ENCODE results near the gene RUFY1.
"Not testable (repeated sequence)": the region's sequence is repeated elsewhere in the genome, so short reads cannot be mapped to it uniquely, and the experiment has no call there.

Gene RUFY1

DNA sequence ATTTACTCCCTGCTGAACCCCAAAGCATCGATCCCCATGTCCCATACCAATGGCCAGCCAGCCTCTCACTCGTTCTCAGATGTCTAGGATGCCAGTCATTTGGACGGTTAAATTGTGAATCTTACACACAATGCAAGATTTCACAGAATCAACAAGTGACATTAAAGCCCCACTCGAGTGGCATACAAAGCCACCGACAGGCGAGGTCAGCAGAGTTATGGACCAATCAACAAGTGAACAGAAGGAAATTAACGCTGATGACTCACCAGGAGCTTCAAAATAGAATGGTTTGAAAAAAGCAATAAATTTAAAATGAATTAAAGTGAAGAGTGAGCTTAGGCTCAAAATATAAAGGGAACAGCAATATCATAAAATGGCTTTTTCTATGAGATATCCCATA is 8.2 kb upstream of the RUFY1 start:
- ChIA-PET POLR2A (ENCODE audit: low non-redundant PET) (no interaction called here), CTCF (interaction anchor here (1.4 kb wide), 1 partner anchor 46 kb away, joined by 3 read pairs; no protein-coding TSS in a partner anchor)
- TF ChIP-seq, protein P1, sequence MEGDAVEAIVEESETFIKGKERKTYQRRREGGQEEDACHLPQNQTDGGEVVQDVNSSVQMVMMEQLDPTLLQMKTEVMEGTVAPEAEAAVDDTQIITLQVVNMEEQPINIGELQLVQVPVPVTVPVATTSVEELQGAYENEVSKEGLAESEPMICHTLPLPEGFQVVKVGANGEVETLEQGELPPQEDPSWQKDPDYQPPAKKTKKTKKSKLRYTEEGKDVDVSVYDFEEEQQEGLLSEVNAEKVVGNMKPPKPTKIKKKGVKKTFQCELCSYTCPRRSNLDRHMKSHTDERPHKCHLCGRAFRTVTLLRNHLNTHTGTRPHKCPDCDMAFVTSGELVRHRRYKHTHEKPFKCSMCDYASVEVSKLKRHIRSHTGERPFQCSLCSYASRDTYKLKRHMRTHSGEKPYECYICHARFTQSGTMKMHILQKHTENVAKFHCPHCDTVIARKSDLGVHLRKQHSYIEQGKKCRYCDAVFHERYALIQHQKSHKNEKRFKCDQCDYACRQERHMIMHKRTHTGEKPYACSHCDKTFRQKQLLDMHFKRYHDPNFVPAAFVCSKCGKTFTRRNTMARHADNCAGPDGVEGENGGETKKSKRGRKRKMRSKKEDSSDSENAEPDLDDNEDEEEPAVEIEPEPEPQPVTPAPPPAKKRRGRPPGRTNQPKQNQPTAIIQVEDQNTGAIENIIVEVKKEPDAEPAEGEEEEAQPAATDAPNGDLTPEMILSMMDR (conservative IDR thresholded peaks at IDR 0.05; ENCODE audit: low read depth): no peak
- no peak for DNase-seq (ENCODE audit: low spot score)
- no peak overlapping the region for H3K27ac ChIP-seq

DNA sequence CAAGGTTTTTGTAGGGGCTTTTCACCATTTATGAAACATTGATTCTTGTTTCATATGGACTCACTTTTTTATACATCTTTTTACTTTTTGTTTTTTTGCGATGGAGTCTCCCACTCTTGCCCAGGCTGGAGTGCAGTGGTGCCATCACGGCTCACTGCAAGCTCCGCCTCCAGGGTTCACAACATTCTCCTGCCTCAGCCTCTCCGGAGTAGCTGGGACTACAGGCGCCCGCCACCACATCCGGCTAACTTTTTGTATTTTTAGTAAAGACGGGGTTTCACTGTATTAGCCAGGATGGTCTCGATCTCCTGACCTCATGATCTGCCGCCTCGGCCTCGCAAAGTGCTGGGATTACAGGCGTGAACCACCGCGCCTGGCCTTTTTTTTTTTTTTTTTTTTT is 7.1 kb upstream of the RUFY1 start:
- POLR2A ChIA-PET (ENCODE audit: low non-redundant PET); DNase-seq (ENCODE audit: low spot score); H3K27ac ChIP-seq: not testable (repeated sequence)
- CTCF ChIA-PET: interaction anchor here (0.6 to 1.4 kb wide), 3 partner anchors 47 to 470 kb away, joined by 3 to 8 read pairs (median 8); no protein-coding TSS in a partner anchor

DNA sequence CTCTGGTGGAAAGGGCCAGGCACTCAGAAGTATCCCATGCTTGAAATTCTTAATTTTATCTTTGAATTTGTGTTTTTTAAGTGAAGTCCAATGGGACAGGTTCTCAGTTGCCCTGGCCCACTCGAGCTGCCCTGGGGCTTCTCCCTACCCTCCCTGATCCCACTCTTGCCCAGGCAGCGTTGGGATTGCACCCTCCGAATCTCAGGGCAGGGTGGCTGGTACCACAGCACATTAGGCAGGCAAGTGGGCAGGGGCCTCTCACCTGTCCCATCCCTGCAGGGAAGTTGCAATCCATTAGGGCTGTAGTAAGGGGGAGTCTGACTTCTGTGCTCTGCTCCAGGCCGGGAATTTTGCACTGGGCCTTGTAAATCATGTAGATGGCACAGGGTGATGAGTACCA is 2.7 kb downstream of the RUFY1 start:
- no peak for DNase-seq (ENCODE audit: low spot score)
- ChIA-PET CTCF (no interaction called here), POLR2A (ENCODE audit: low non-redundant PET) (no interaction called here)
- TF ChIP-seq, protein P1 (conservative IDR thresholded peaks at IDR 0.05; ENCODE audit: low read depth): no peak
- peak overlapping the region; percentile 67 for H3K27ac ChIP-seq

DNA sequence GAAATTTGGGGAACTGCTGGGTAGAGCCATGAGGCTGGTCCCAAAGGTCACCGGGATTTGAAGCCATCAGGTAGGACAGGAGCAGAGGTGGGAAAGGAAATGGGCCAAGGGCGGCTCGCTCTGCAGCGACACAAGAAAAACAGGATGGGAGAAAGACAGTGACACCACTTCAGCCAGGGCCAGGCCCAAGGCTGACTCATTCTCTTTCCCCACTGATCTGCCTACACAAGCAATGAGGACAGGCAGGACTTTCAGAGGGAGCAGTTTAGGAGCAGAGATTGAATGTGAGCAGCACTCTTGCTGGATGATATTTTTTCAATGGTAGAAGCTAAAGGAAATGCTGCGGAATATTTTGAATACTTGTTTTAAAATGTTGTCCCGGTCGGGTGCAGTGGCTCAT is 3.5 kb downstream of the RUFY1 start:
- DNase-seq (ENCODE audit: low spot score): peak; percentile 59
- H3K27ac ChIP-seq: peak overlapping the region; percentile 67
- POLR2A ChIA-PET (ENCODE audit: low non-redundant PET): no interaction called here
- TF ChIP-seq, protein P1 (conservative IDR thresholded peaks at IDR 0.05; ENCODE audit: low read depth): no peak
- CTCF ChIA-PET: interaction anchor here (0.6 to 0.7 kb wide), 2 partner anchors 19 to 623 kb away, joined by 4 read pairs; no protein-coding TSS in a partner anchor

DNA sequence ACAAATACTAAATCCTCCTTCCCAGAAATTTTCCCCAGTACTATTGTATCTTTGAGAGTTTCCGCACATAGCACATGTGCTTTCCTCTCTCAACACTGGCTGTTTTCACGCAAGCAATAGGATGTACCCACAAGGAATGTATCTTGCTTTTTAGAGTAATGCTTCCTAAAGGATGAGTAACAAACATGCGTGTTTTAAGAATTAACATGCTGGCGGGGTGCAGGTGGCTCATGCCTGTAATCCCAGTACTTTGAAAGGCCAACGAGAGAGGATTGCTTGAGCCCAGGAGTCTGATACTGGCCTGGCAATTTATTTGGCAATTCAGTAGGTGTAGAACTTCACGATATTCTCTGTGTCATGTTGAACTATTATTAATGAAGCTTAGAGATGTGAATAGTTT is 4.6 kb downstream of the RUFY1 start:
- H3K27ac ChIP-seq: no peak overlapping the region
- TF ChIP-seq, protein P1 (conservative IDR thresholded peaks at IDR 0.05; ENCODE audit: low read depth): no peak
- POLR2A ChIA-PET (ENCODE audit: low non-redundant PET): interaction anchor here (0.6 kb wide), 1 partner anchor 61 kb away, joined by 4 read pairs; no protein-coding TSS in a partner anchor
- CTCF ChIA-PET: no interaction called here
- DNase-seq (ENCODE audit: low spot score): no peak

DNA sequence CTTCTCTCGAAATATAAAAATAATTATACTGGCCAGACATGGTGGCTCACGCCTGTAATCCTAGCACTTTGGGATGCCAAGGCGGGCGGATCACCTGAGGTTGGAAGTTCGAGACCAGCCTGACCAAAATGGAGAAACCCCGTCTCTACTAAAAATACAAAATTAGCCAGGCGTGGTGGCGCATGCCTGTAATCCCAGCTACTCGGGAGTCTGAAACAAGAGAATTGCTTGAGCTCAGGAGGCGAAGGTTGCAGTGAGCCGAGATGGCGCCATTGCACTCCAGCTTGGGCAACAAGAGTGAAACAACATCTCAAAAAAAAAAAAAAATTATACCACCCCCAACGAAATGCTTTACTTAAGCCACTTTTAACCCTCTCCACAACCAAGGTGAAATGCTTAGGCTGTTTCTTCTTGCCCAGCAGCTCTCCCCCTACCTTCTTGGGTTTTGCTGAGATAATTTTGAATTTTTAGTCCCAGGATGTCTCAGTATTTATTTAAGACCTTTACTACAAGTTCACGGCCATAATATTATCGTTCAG is 8.0 kb downstream of the RUFY1 start:
- peak overlapping the region; percentile 89 for H3K27ac ChIP-seq
- not testable (repeated sequence) for DNase-seq (ENCODE audit: low spot score)
- POLR2A ChIA-PET (ENCODE audit: low non-redundant PET): interaction anchor here (0.6 kb wide), 1 partner anchor 520 kb away, joined by 3 read pairs; no protein-coding TSS in a partner anchor
- CTCF ChIA-PET: interaction anchor here (0.6 kb wide), 1 partner anchor 212 kb away, joined by 4 read pairs; no protein-coding TSS in a partner anchor

DNA sequence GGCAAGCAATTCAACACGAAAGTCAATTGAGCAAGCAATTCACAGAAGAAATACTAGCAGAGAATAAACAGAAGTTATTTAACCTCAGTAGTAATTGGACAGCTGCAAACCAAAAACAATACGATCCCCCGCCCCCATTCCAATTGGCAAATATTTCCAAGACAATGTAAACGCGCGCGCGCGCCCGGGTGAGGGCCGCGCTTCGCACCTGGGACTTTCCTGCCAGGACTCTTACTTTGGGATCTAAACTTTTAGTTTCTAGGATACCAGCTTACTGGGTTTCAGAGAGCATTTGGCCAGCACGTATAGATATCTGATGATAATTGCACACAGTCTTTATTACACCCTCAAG is 8.6 kb downstream of the RUFY1 start:
- peak overlapping the region; percentile 89 for H3K27ac ChIP-seq
- POLR2A ChIA-PET (ENCODE audit: low non-redundant PET): interaction anchor here (1.3 kb wide), 1 partner anchor 8 kb away, joined by 5 read pairs; the partner anchor contains the start of gene RUFY1
- peak; percentile 83 for DNase-seq (ENCODE audit: low spot score)
- CTCF ChIA-PET: no interaction called here
- TF ChIP-seq, protein P1 (conservative IDR thresholded peaks at IDR 0.05; ENCODE audit: low read depth): no peak
